H1 (cell line): Measurements from ENCODE around the gene YBX2. TPM values are rescaled to one million over a fixed set of nuclear protein-coding genes. Genes with fewer than 3 reads are reported as not detected.

Experiments
- CTCF ChIA-PET: fragments of 300-600 bp; sonication (Branson Sonifier 250); formaldehyde crosslinking; loops from one replicate; lab custom pipeline; 2021; ENCODE audit not compliant: partially characterized antibody; lab: Charles Lee
- POLR2A ChIA-PET: fragments of 300-600 bp; sonication (Branson Sonifier 250); formaldehyde crosslinking; loops from one replicate; lab custom pipeline; 2021; ENCODE audit warnings: inconsistent platforms; ENCODE audit not compliant: partially characterized antibody; lab: Charles Lee
- DNase-seq, 2 experiments: peaks; one replicate each; pipeline versions ENCODE4 v3.0.0 to v3.0.0-alpha.2; 2010 to 2022; ENCODE audit warnings: low spot score in 2 of 2, low read depth in 1 of 2, mixed read lengths in 1 of 2
- FAIRE-seq: peaks from 2 replicates; lab custom pipeline; 2011; peaks lifted over from hg19 to GRCh38; lab: Jason Lieb, UNC
- H2AFZ ChIP-seq: 2 replicates; pipeline ENCODE4 v1.8.1; 2012; ENCODE audit warnings: low read length, inconsistent platforms
- H2AK5ac ChIP-seq: 2 replicates; pipeline ENCODE4 v1.6.1; 2013; ENCODE audit warnings: low read depth, low read length
- H2BK120ac ChIP-seq: replicated peaks from 2 replicates; pipeline ENCODE3; 2013; ENCODE audit warnings: low read depth, low read length, inconsistent platforms
- H2BK12ac ChIP-seq: 2 replicates; pipeline ENCODE4 v1.6.1; 2013; ENCODE audit warnings: low read depth, low read length
- H2BK15ac ChIP-seq: 2 replicates; pipeline ENCODE4 v1.6.1; 2013; ENCODE audit warnings: low read length
- H2BK20ac ChIP-seq: 2 replicates; pipeline ENCODE4 v1.6.1; 2013; ENCODE audit warnings: low read length
- H2BK5ac ChIP-seq: 2 replicates; pipeline ENCODE4 v1.6.1; 2013; ENCODE audit warnings: low read depth, low read length
- H3K14ac ChIP-seq: 2 replicates; pipeline ENCODE4 v1.6.1; 2013; ENCODE audit warnings: inconsistent platforms; ENCODE audit not compliant: insufficient read length
- H3K18ac ChIP-seq: 2 replicates; pipeline ENCODE4 v1.6.1; 2013; ENCODE audit warnings: low read length; ENCODE audit errors: extremely low read depth
- H3K23ac ChIP-seq: 2 replicates; pipeline ENCODE4 v1.6.1; 2013; ENCODE audit warnings: inconsistent platforms; ENCODE audit not compliant: insufficient read length
- H3K23me2 ChIP-seq: 2 replicates; pipeline ENCODE4 v1.6.1; 2013; ENCODE audit warnings: low read depth, low read length
- H3K27ac ChIP-seq: 2 replicates; pipeline ENCODE4 v1.6.1; 2011; ENCODE audit warnings: low read depth, low read length, inconsistent platforms
- H3K27me3 ChIP-seq, 4 experiments: replicated peaks in 1 of 4; 1 replicate in 1 of 4; 2 replicates in 3 of 4; pipeline versions ENCODE4 v1.6.1 to v1.8.1; 2011 to 2013; ENCODE audit warnings: low read length in 3 of 4, mild to moderate bottlenecking in 3 of 4, inconsistent platforms in 2 of 4, mixed read lengths in 2 of 4, moderate library complexity in 1 of 4; ENCODE audit not compliant: control insufficient read depth in 3 of 4, insufficient read depth in 3 of 4; ENCODE audit errors: extremely low read depth in 1 of 4
- H3K36me3 ChIP-seq, 4 experiments: 2 replicates each; pipeline versions ENCODE4 v1.6.1 to v1.8.1; 2011 to 2013; ENCODE audit warnings: mild to moderate bottlenecking in 4 of 4, low read length in 3 of 4, moderate library complexity in 2 of 4, control low read depth in 1 of 4, inconsistent platforms in 1 of 4; ENCODE audit not compliant: insufficient read depth in 4 of 4, control insufficient read depth in 2 of 4
- H3K4ac ChIP-seq: replicated peaks from 2 replicates; pipeline ENCODE3; 2013; ENCODE audit warnings: low read length, low read depth, mixed read lengths, inconsistent platforms; ENCODE audit not compliant: insufficient read length
- H3K4me1 ChIP-seq, 4 experiments: replicated peaks in 1 of 4; 1 replicate in 1 of 4; 2 replicates in 3 of 4; pipeline versions ENCODE4 v1.6.1 to v1.8.1; 2011 to 2013; ENCODE audit warnings: low read length in 3 of 4, inconsistent platforms in 2 of 4, mixed read lengths in 1 of 4; ENCODE audit not compliant: insufficient read depth in 4 of 4, control insufficient read depth in 3 of 4
- H3K4me2 ChIP-seq, 2 experiments: 2 replicates each; pipeline versions ENCODE4 v1.6.1 to v1.8.1; 2011 to 2013; ENCODE audit warnings: low read depth in 2 of 2, low read length in 2 of 2, control low read depth in 1 of 2, inconsistent platforms in 1 of 2, mild to moderate bottlenecking in 1 of 2; ENCODE audit not compliant: insufficient read depth in 1 of 2
- H3K4me3 ChIP-seq, 4 experiments: fragments of 200-600, 300-600 bp in 1 of 4; sonication (generic), shearing (Covaris generic), sonication (Bioruptor Twin) in 1 of 4; 2 replicates each; pipeline versions ENCODE4 v1.5.1 to v1.8.1; 2011 to 2016; ENCODE audit warnings: low read length in 4 of 4, low read depth in 3 of 4, control low read depth in 2 of 4, inconsistent platforms in 2 of 4, mild to moderate bottlenecking in 2 of 4, mixed read lengths in 1 of 4, moderate library complexity in 1 of 4; ENCODE audit not compliant: insufficient read depth in 2 of 4; ENCODE audit errors: extremely low read depth in 1 of 4
- H3K56ac ChIP-seq: replicated peaks from 2 replicates; pipeline ENCODE3; 2013; ENCODE audit warnings: low read depth, mild to moderate bottlenecking, mixed read lengths, low read length, inconsistent platforms; ENCODE audit not compliant: insufficient read length
- H3K79me1 ChIP-seq: 2 replicates; pipeline ENCODE4 v1.6.1; 2013; ENCODE audit warnings: low read depth, low read length, control low read depth
- H3K79me2 ChIP-seq, 2 experiments: 2 replicates each; pipeline versions ENCODE4 v1.6.1 to v1.8.1; 2012 to 2013; ENCODE audit warnings: low read length in 2 of 2, mild to moderate bottlenecking in 2 of 2, inconsistent platforms in 1 of 2; ENCODE audit not compliant: insufficient read depth in 2 of 2, control insufficient read depth in 1 of 2
- H3K9ac ChIP-seq, 4 experiments: replicated peaks in 1 of 4; 1 replicate in 1 of 4; 2 replicates in 3 of 4; pipeline versions ENCODE4 v1.6.1 to v1.8.1; 2011 to 2013; ENCODE audit warnings: low read depth in 3 of 4, low read length in 3 of 4, control low read depth in 2 of 4, mild to moderate bottlenecking in 2 of 4, moderate library complexity in 2 of 4, inconsistent platforms in 1 of 4; ENCODE audit errors: extremely low read depth in 1 of 4
- H3K9me3 ChIP-seq, 2 experiments: 2 replicates each; pipeline versions ENCODE4 v1.6.1 to v1.8.1; 2012 to 2013; ENCODE audit warnings: mild to moderate bottlenecking in 2 of 2, moderate library complexity in 2 of 2, control low read depth in 1 of 2, inconsistent platforms in 1 of 2, low read depth in 1 of 2, low read length in 1 of 2, mixed read lengths in 1 of 2; ENCODE audit not compliant: insufficient read depth in 2 of 2
- H4K20me1 ChIP-seq, 2 experiments: replicated peaks in 1 of 2; 2 replicates each; pipeline versions ENCODE3 to v1.8.1; 2011 to 2013; ENCODE audit warnings: inconsistent platforms in 2 of 2, low read length in 2 of 2, mild to moderate bottlenecking in 1 of 2; ENCODE audit not compliant: insufficient read depth in 2 of 2, control insufficient read depth in 1 of 2
- H4K5ac ChIP-seq: 2 replicates; pipeline ENCODE4 v1.6.1; 2013; ENCODE audit warnings: low read length, low read depth, mixed read lengths, inconsistent platforms; ENCODE audit not compliant: insufficient read length
- H4K8ac ChIP-seq: 2 replicates; pipeline ENCODE4 v1.8.0; 2013; ENCODE audit warnings: mild to moderate bottlenecking, moderate library complexity, low read length, inconsistent platforms; ENCODE audit not compliant: insufficient read depth; ENCODE audit errors: extremely low read depth
- H4K91ac ChIP-seq: replicated peaks from 2 replicates; pipeline ENCODE3; 2013; ENCODE audit warnings: low read length, mixed read lengths, inconsistent platforms; ENCODE audit not compliant: insufficient read length
- ATF3 ChIP-seq: IDR thresholded peaks from 2 replicates; pipeline ENCODE4 v1.6.1; 2011; ENCODE audit warnings: low read depth, mild to moderate bottlenecking, low read length; ENCODE audit not compliant: insufficient read depth
- CTCF ChIP-seq, 3 experiments: IDR thresholded peaks; 1 replicate in 2 of 3; 2 replicates in 1 of 3; pipeline versions ENCODE4 v1.5.1 to v1.6.1; 2011; ENCODE audit warnings: low read length in 3 of 3, mild to moderate bottlenecking in 3 of 3, inconsistent platforms in 2 of 3, low read depth in 1 of 3, moderate library complexity in 1 of 3; ENCODE audit not compliant: insufficient read depth in 1 of 3; ENCODE audit errors: control extremely low read depth in 1 of 3
- FOSL1 ChIP-seq: IDR thresholded peaks from 2 replicates; pipeline ENCODE4 v1.6.1; 2011; ENCODE audit warnings: mild to moderate bottlenecking, low read depth, low read length, moderate library complexity; ENCODE audit not compliant: insufficient read depth
- WGBS, 2 experiments: shearing (Covaris generic) in 1 of 2; methylation state at CpG; one replicate each; pipeline versions ENCODE4 v1.1.6 to v1.1.7; 2013 to 2015; ENCODE audit warnings: low lambda C conversion rate in 2 of 2, mixed read lengths in 2 of 2, inconsistent platforms in 1 of 2, low coverage in 1 of 2, missing lambda C conversion rate in 1 of 2; ENCODE audit not compliant: insufficient replicate concordance in 2 of 2, insufficient coverage in 1 of 2, insufficient read length in 1 of 2; ENCODE audit errors: extremely low coverage in 1 of 2, missing lambda C conversion rate in 1 of 2; 5-methylcytosine and 5-hydroxymethylcytosine counted together
- polyA plus RNA-seq, 7 experiments: library from polyadenylated mRNA; depleted of rRNA in 3 of 7; stranded (reverse) in 5 of 7; unstranded in 2 of 7; fragments of >200 nt in 5 of 7; fragments of 200-250 nt in 2 of 7; gene quantifications; 1 replicate in 5 of 7; 2 replicates in 1 of 7; 4 replicates in 1 of 7; pipeline versions ENCODE4 v1.2.1 to v1.2.3, GENCODE V29; 2011 to 2013; ENCODE audit warnings: missing spikeins in 2 of 7, mixed read lengths in 2 of 7
- total RNA-seq: library from RNA; stranded (reverse); fragmentation: NEBNext Ultra II Directional; extraction: Animal tissue kit (Norgen Biotek cat#: 25700); gene quantifications from 2 replicates; pipeline ENCODE4 v1.2.1, GENCODE V29; 2021

Gene YBX2
- total and polyA plus RNA-seq, 2 of the 8 experiments (the other 6 are each of a cell fraction or from before 2014, with no cell fraction given), result 19.2 to 30.5 TPM

GRCh38 chr17:7285679-7286078 is 8.8 kb downstream of the YBX2 start:
- POLR2A ChIA-PET, result interaction anchor here (0.6 to 4.0 kb wide), 13 partner anchors 8 to 58 kb away, joined by 3 to 22 read pairs (median 7); partner anchors contain the start of genes ACAP1, DVL2 and GPS2
- 94% methylated on average over 12 of the region's 12 CpGs; no CpG with 5 or more reads in 1 of the 2 experiments for WGBS, 2 experiments
- TF ChIP-seq FOSL1 (no peak), CTCF (IDR thresholded peaks at IDR 0.05; ENCODE audit: control extremely low read depth in 1 of 3, insufficient read depth in 1 of 3, low read depth in 1 of 3, low read length in 3 of 3) (no peak), ATF3 (no peak)
- Histone ChIP-seq H3K27ac (no peak overlapping the region), H4K20me1 (peaks cover 0 to 7% of the 10 kb centered on the region in 2 experiments), H2BK120ac (no peak overlapping the region), H3K56ac (no peak overlapping the region), H3K4me2 (no peak overlapping the region), H4K91ac (no peak overlapping the region), H3K4me1 (peaks cover 0 to 13% (median 8%) of the 10 kb centered on the region in 4 experiments; a peak in 6 of 7 replicates), H3K4me3 (no peak overlapping the region), H3K23me2 (peaks cover 10% of the 10 kb centered on the region), H2AK5ac (no peak overlapping the region), H3K14ac (no peak overlapping the region), H4K8ac (no peak overlapping the region), H2BK15ac (no peak overlapping the region), H3K18ac (no peak overlapping the region), H3K23ac (no peak overlapping the region), H2BK12ac (no peak overlapping the region), H2AFZ (no peak overlapping the region), H3K36me3 (peaks cover 0 to 6% (median 3%) of the 10 kb centered on the region in 4 experiments; a peak in 3 of 8 replicates), H3K9ac (no peak overlapping the region), H4K5ac (no peak overlapping the region), H3K9me3 (no peaks in the 10 kb centered on the region), H3K79me1 (no peaks in the 10 kb centered on the region), H2BK5ac (no peak overlapping the region), H2BK20ac (no peak overlapping the region), H3K4ac (no peak overlapping the region), H3K27me3 (peaks cover 0 to 13% (median 7%) of the 10 kb centered on the region in 4 experiments; a peak in 6 of 7 replicates), H3K79me2 (no peaks in the 10 kb centered on the region)
- CTCF ChIA-PET, result interaction anchor here (0.6 to 3.7 kb wide), 8 partner anchors 11 to 535 kb away, joined by 3 to 17 read pairs (median 4); no protein-coding TSS in a partner anchor
- FAIRE-seq, result no peak
- DNase-seq, result no peak
